CD4-positive, alpha-beta T cell treated with Interleukin-17A for 1 hour (primary cell): Measurements from ENCODE around the gene ABAT.
"Not testable (repeated sequence)": the region's sequence is repeated elsewhere in the genome, so short reads cannot be mapped to it uniquely, and the experiment has no call there.

ENCODE experiments used
- DNase-seq: peaks from one replicate; pipeline ENCODE4 v3.0.0-alpha.2; 2020

ABAT gene

DNA sequence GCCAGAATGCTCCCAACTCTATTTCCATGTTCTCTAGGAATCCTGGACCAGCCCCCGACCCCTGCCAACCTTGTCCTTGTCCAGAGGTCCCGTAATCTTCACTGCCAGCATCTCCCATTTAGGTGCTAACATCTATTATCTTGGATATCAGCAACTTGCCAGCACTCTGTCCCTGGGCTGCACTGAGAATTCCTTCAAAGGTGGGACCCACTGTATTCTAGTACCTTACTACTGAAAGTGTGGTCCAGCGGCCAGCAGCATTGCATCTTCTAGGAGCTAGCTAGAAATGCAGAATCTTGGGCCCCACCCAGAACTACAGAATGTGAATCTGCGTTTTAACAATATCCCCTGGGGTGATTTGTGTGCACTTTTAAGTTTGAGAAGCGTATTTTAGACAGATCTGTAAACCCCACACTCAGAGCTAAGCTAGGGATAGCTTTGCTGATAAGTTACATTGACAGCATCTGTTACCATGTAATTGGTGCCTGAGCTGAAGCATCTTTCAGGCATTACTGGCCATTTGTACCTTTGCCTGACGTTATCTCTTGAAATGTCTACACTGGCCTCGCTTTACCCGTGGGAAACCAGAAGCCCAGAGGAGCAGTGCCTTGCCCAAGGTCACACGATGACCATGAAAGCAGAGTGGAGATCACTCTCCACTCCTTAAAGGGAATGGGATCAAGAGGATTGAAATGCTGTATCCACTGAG lies 8.3 kb downstream of the ABAT start:
- DNase-seq, result no peak

DNA sequence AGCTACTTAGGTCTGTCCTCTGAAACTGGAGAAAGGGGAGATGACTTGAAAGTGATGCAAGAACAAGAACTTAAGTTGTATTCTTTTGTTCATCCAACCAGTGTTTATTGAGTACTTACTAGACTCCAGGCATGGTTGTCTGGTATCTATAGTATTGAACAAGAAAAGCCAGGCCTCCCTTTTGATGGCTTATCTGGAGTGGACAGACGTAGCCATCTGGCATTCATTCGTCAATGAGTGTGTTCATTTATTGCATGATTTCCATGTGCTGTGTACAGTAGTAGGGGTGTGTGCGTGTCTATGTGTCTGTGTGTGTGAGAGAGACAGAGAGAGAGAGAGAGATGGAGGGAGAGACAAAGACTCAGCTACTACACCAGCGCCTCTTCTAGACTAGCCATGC lies 9.2 kb downstream of the ABAT start:
- no peak for DNase-seq

GRCh38 chr16:8685617-8686016 lies 11.2 kb downstream of the ABAT start:
- no peak for DNase-seq

DNA sequence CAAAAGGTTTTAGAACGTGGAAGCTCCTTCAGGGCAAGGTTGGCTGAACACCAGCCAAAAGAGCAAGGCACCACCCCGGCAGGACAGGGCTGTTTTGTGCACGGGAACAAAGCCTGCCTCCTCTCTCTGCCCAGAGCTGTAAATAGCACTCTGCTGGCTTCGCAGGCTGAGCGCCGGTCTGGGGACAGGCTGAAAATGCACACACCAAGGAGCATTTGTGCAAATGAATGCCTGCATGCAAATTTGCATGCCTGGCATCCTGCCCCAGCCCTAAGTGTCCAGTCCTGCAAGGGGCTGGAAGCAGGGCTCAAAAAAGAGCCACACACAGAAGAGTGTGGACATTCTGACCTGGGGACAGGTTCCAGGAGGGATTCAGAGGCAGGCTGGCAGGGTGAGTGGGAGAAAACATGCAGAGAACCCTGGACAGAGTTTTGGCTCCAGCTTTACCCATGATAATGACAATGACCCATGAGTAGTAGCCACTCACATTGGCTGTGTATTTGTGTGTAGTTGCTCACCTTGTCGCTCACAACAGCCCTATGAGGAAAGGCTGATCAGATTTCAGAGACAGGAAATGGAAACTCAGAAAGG lies 11.7 kb downstream of the ABAT start:
- DNase-seq, result no peak

DNA sequence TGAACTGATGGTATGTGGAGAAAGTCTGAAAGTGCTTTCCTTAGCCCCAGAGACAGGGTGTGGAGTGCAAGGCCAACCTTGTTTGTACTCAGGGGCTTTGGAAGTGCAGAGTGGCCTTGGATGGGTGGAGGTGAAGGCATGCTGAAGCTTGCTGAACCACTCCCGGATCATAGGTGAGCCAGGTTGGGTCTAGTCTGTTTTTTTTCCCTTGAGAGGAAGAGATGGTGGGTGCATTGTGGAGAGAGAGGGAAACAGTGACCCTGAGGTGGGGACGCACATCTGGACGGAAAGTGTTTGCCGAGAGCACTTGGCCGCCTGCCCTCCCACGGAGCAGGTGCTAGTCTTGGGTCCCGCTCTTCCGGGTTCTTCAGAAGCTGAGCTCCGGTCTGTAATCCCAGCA lies 12.5 kb downstream of the ABAT start:
- DNase-seq, result no peak

DNA sequence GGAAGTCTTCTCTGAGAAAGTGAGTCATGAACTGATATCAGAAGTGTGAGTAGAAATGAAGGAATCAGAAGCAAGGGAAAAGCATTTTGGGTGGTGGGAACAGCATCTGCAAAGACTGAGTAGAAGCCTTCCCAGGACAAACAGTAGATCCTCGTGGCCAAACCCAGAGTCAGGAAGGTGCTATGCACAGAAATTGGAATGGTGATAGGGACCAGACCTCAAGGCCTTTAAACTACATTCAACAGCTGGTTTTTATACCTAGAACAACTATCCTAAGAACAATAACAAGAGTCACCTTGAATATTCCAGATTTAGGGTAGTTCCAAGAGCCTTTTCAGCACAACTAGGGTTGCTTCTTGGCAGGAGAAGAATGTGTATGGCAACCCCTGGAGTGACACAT lies 15.3 kb downstream of the ABAT start:
- no peak for DNase-seq

- DNase-seq, result no peak
Measured at GRCh38 chr16:8691728-8692127, 17.3 kb downstream of the ABAT start.

DNA sequence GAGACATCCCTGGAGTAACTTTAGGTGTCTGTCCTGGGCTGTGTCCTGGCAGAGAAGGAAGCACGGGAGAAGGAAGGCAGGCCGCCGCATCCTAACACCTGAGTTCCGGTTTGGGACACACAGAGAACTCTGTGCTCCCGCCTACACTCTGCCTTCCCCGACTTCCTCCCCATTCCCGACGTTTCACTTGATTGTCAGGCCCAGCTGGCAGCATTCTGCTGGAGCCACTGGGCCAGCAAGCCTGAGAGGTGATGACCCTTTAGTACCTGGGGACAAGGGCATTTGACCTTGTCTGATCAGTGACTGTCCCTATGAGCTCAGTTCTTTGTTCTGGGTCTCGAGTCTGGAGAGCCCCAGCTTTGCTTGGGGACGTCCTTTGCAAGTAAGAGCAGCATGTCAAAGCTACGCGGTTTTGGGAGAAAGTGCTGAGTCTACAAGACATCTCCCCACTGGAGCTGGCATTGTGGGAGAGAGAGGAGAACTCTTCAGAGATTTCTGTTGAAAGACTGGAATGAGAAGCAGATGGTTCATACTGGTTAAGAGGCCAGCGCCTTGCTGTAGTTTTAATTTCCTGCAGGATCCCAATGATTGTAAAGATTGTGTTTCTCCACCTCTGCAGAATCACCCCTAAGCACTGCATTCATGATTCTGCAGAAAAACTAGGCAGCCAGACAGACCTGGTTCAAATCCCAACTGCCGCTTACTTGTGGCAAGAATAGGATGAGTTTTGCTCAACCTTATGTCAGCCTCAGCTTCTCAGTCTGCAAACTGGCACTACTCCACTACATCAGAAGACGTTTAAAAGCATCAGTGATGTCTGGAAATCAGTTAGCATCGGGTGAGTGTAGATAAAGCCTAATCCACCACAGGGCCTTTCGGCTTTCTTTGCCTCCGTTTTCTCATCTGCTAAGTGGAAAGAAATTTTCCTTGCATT lies 20.6 kb downstream of the ABAT start:
- no peak for DNase-seq

GRCh38 chr16:8696880-8697279 lies 22.5 kb downstream of the ABAT start:
- no peak for DNase-seq

- DNase-seq, result no peak
Measured at GRCh38 chr16:8697965-8698364, 23.5 kb downstream of the ABAT start.

DNA sequence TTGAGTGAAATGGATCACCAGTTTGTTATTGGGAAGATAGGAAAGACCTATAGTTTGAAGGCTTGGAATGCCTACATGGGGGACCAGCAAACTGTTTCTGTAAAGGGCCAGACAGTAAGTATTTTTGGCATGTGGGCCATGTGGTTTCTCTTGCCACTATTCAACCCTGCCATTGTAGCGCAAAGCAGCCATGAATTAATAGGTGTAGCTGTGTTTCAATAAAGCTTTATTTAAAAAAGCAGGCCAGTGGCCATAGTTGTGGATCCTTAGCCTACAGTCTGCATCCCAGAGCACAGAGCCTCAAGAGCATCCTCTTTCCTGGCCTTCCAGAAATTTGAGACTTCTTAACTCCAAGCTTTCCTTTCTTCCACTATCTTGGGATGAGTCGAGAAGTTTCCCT lies 29.3 kb downstream of the ABAT start:
- DNase-seq, result no peak

DNA sequence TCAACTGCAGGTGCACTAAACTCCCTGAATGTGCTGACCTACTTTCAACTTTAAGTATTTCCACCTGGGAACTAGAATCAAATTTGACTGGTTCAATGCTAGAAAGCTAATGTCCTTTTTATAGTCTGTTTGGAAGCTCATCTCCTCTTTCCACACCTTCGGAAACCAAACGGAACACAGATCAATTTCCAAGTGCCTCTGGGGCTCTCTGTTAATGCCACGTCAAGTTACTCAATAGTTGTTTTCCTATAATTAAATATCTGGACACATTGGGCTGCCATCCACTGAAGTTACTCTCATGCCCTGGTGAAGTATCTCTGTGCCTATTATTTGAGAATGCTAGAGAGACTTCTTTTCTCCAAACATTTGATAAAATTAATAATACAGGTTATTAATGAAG lies 29.7 kb downstream of the ABAT start:
- no peak for DNase-seq

DNA sequence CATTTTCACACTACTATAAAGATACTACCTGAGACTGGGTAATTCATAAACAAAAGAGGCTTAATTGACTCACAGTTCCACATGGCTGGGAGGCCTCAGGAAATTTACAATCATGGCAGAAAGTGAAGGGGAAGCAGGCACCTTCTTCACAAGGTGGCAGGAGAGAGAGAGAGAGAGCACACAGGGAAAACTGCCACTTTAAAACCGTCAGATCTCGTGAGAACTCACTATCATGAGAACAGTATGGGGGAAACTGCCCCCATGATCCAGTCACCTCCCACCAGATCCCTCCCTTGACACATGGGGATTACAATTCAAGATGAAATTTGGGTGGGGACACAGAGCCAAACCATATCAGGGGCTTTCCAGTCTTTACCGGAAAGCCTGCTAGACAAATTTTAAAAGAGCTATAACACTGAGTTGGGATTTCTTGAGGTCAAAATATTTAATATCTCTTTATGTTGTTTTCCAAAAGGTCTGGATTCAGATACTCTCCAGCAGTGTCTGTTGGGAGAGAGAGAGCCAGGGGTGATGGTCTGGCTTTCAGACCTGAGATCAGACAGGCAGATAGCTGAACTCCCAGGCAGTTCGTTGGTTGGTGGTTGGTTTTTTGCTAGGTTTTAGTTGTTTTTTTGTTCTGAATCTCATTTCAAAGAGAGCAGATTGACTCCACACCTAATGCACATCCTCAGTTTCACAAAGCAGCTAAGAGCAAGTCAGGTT lies 30.8 kb downstream of the ABAT start:
- not testable (repeated sequence) for DNase-seq

DNA sequence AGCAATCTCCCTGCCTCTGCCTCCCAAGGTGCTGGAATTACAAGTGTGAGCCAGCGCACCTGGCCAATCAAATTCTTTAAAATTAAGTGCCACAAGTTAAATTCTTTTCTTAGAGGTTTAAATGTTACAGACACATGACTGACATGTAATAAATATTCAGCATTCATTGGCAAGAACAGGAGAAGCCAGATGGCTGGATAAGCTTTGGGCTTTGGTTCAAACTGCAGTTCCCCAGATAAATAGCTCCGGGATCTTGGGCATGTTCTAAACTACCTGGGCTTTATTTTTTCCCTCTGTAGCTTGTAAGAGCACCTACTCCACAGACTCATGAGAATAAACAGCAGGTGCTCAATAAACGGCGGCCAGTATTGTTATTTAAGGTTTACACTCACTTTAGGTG lies 34.1 kb downstream of the ABAT start:
- DNase-seq, result no peak

DNA sequence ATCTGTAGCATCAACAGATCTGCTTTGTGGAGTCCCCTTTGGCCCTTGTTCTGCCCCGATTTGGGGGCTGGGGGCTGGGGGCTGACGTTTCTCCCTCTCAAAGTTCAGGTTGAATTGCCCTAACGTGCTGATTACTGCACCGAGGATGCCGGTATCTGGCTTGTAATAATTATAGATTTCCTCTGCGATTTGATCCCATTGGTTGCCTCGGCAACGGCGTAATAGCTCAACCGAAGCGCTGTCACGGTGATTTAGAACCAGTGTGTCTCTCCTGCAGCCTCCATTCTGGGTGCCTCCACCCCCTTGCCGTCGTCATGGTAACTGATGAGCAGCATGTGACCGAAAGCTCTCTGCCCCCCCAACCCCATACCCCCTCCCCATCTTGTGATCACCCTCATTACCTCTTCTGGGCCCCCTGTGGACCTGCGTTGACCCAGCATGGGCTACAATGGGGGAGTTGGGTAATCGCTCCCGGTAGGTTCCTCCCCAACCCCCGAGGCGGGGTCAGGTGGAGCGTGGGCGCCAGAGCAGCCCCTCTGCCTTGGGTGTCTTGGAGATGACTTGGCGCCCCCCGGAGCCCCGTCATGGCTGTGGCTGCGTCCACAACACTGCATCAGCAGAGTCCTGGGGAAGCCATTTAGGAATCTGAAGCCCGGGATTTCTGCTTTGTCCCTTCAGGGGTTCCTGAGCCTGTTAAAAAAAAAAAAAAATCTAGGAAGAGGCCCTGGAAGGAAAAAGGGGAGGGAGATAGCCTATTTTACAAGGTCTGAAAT lies 38.4 kb downstream of the ABAT start:
- DNase-seq, result no peak

DNA sequence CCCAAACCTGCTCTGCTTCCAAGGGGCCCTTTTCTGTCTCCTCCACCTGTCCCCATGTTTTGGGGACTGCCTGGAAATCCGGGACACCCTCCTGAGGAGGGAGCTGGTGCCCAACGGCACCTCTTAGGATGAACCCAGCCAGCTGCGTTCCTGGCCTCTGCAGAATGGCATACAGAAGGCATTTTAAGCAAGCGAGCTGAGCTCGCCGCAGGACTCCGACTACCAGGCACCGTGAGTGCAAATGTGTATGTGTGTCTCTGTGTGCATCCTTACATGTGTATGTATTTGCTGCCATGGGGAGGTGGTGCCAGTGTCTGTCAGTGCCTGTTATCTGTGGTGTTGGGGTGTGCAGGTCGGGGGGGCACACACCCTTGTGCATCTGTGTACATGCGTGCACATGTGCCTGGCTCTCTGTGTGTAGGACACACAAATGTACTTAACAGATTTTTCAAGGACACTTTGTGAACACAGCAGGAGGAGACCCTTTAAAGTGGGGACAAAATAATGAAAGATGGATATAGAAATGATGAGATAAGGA lies 39.3 kb downstream of the ABAT start:
- DNase-seq, result no peak

DNA sequence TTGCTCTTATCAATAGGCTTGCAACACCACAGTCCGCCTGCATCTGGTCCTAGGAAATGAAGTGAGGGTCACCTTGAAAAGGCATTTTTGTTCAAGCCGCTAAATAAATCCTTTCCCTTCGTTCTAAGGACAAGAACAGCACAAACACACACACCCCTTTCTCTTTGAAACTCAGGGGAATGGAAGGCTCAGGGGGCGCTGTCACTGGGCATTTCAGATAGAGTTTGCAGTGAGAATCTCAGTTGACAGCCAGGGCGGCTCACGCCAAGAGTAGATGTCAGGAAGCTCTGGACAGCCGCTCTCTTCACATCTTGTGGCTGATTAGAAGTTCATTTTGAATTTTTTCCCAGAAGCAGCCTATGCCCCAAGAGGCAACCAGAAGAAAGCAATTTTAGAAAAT lies 39.8 kb downstream of the ABAT start:
- no peak for DNase-seq

DNA sequence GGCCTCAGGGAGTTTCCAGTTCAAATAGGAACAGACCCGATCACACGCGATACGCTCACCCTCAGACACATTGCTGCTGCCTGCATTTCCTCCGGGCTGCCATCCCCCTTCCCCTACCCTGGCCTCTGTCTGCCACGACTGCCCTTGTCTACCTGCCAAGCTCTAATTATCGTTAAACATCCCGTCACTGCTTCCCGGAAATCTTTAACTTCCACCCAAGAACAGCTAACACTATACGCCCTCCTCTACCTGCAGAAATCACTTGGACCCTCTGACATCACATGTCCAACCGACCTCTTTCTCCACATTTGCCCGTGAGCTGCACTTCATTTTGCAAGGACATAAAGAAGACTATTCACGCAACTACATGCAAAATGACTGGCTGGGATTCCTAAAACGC lies 40.4 kb downstream of the ABAT start:
- no peak for DNase-seq

GRCh38 chr16:8716052-8716451 lies 41.6 kb downstream of the ABAT start:
- DNase-seq, result no peak

DNA sequence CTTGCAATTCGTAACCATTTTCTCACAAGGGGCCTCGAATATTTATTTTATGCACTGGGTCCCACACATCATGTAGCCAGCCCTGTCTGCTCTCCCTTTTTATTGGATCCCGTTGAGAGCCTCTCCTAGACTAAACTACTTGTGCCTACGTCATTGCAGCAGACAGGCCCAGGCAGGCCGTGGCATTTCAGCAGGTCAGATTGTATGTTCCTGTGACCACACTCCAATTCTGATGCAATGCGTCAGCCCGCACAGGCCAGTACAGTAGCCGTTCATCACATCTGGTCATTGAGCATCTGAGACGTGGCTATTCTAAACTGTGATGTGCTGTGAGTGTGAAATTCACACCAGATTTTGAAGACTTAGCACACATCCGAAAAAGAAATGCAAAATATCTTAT lies 42.2 kb downstream of the ABAT start:
- DNase-seq, result no peak

DNA sequence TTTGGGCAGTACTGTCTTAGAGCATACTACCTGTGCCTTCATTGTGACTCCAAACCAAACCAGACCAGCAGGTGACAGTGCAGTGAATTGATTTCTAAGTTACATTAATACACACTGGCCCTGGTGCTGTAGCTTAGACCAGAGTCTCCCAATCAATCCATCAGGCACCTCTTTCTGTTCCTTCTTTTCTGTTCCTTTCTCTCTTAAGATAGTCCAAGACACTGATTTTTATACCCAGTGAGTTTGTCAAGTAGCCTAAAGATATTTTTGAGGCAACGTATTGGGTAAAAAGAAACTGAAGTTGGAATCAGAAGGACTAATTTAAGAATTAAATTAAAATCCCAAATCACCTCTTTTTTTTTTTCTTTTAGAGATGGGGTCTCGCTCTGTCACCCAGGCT lies 43.1 kb downstream of the ABAT start:
- DNase-seq, result no peak

GRCh38 chr16:8717892-8718415 lies 43.5 kb downstream of the ABAT start:
- DNase-seq, result no peak
